ENCODE data around the gene WDR45.
A peak's percentile ranks its signal among the peaks of the same experiment; 100 is the strongest.
"Not testable (repeated sequence)": the region's sequence is repeated elsewhere in the genome, so short reads cannot be mapped to it uniquely, and the experiment has no call there.

The WDR45 gene

DNA sequence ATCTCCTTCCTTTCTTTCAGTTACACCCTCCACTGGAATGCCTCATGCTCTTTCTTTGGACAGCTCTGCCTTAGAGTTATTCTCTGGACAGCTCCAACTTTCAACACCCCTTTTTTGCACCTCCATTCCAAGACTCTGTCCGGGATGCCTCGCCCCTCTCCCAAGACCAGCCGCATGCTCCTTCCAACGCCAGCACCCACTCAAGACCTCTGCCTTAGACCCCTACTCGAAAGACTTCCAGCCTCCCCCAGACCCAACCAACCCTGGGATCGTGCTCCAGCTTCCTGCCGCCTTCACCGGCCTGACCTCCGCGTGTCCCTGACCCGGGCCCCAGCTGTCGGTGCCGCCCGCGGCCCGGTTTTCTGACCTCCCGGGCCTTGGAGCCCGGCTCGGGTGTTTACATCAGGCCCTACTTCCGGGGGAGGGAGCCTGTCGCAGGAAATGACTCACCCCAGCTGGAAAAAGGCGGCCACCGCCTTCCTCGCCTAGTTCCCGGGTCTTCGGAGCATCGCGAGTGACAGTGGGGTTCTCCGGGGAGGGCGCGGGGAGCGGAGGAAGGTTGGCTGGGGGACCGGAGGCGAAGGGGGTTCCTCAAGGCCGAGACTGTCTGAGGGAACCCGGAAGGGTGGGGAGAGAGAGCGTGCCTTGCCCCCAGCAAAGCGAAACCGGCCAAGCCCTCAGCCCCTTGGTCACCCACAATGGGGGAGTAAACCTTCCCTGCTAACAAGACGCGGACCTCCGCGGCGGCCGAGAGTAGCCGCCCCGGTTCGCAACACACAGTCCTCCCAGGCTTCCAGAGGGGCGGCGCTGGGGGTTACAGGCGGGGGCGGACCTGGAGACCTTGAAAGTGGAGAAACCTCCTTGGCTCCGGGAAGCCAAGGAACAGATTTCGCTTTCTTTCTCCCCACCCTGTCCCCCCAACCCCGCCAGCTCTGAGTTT lies at the start of gene WDR45:
Gene WDR45 (minus strand): TSS at position 399 of the 940 bp plus-strand sequence. CDS start 1,792 bp downstream, outside the sequence.
- DNase-seq (ENCODE audit: low read depth in 1 of 2, low spot score in 1 of 2) = peak; percentile 33 to 49

DNA sequence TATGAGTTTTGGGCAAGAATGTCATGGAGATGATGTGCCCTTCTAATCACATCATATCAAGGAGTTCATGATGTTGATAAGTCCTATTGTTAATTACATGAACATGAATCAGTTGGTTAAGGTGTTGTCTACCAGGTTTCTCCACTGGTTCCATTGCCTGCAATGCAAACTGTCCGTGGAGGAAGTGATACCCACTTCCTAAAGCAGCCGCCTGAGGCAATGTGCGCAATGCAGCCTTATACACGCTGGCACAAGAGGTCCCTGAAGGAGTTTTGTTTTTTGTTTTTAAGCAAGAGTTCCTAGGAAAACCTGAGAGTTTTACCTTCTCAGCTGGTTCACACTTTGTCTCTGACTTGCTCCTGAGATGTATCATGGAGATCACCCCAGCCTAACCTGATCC lies 49.7 kb upstream of the WDR45 start:
- no peak for DNase-seq (ENCODE audit: low read depth in 1 of 2, low spot score in 1 of 2)

DNA sequence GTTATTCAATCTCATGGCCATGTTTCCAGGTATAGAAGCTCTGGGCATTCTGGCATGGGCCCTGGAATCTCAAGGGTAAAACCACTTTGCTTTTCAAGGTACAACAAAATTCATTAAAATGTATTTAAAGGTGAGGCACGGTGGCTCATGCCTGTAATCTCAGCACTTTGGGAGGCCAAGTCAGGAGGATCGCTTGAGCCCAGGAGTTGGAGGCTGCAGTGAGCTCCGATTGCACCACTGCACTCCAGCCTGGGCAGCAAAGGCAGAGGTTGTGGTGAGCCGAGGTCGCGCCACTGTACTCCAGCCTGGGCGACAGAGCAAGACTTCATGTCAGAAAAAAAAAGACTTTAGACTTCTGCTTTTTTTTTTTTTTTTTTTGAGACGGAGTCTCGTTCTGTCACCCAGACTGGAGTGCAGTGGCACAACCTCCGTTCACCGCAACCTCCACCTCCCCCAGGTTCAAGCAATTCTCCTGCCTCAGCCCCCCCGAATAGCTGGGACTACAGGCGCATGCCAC lies 48.1 kb upstream of the WDR45 start:
- not testable (repeated sequence) for DNase-seq (ENCODE audit: low read depth in 1 of 2, low spot score in 1 of 2)

DNA sequence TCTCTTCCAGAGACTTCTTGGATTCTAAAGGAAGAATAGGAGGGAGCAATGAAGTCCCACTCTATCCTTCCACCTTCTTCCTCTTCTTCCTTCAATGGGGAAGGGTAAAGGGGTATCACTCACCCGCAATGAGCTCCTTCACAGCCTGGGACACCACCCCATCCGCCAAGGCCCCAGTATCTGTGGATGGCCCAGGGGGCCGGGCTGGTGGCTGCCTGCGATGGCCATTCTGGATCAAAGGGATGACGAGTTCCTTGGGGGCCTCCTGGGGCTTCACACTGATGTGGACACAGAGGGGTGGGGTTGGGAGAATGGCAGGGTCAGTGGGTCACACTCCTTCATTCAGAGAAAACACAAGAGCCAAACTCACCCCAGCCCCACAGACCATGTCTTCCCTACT lies 42.8 kb upstream of the WDR45 start:
- DNase-seq (ENCODE audit: low read depth in 1 of 2, low spot score in 1 of 2) = no peak

DNA sequence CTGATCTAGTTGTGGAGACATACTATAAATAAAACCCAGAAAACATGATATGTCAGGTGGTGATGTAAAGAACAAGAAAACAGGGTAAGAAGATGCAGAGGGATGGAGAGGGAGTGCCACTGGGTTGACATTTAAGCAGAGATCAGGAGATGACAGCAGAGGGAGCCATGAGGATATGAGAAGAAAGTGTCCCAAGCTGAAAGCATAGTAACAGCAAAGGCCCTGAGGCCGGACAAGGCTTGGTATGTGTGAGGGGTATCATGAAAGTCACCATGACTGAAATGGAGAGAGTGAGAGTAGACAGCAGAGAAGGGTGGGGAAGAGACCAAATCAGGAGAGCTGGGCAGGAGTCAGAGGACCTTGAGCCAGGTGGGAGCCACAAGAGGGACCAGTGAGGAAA lies 40.4 kb upstream of the WDR45 start:
- DNase-seq (ENCODE audit: low read depth in 1 of 2, low spot score in 1 of 2) = no peak

DNA sequence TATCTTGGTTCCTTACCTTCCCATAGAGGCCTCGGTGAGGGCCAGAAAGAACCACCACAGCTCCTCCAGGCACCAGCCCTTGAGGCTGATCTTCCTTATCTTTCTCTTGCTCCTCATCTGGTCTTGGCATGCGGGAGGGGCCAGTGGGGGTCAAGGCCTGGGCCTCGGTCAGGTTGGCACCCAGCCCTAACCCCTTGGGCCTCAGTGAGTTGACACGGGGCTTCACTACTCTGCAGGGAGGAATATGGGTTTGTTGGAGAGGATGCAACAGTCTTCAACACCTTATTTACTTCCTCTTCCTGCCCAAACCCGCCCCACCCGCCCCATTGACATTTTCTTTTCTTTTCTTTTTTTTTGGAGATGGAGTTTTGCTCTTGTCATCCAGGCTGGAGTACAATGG lies 37.9 kb upstream of the WDR45 start:
- no peak for DNase-seq (ENCODE audit: low read depth in 1 of 2, low spot score in 1 of 2)

DNA sequence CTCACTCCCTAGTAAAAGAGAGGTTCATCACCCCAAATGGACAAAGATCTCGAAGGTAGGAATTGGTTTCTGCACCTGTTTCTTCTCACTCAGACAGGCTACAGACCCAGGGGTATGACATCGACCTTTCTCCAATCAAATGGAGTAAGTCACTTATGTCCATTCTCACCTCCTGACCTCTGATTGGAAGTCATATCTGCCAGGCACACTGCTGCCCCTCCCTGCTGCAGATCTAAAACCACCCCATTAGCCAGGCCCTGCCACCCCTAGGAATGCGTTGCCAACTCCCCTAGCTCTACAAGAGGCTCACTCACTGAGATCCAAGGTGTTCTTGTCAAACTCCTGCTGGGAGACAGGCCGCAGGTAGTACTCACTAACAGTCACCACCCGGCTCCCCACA lies 37.0 kb upstream of the WDR45 start:
- no peak for DNase-seq (ENCODE audit: low read depth in 1 of 2, low spot score in 1 of 2)

DNA sequence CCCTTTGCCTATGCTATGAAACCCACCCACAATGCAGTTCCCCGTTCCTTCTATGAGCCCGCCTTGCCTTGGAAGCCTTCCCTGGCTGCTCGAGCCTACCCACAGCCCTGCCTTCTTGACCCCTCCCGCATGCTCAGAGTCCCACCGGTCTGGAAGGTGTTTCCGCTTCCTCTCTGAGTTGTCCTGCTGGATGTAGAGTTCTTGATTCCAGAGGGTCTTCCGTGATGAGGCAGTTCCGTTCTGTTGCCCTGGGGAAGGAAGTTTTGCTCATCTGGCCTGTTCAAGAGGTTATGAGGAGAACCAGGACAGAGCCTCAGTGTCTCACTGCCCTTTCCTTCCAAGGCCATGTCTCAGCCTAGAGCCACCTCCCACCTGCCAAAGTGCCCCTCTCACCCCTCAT lies 36.4 kb upstream of the WDR45 start:
- no peak for DNase-seq (ENCODE audit: low read depth in 1 of 2, low spot score in 1 of 2)

DNA sequence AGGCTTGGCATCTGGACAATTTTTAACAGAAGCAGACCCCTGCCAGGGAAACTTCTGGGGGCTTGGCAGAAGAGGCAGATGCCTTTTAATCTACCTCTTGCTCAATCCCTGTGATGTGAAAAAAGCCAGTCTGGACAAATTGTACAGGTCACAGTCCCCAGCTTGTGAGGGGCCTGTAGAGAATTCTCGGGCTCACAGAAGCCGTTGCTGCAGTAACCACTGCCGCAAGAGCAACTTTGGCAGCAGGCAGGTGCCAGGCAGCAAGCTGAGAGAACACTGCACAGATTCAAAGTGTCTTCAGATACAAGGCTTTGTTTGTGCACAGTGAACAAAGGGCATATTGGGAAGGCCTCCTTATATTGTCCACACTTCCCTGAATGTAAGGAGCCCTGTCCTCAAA lies 32.1 kb upstream of the WDR45 start:
- DNase-seq (ENCODE audit: low read depth in 1 of 2, low spot score in 1 of 2) = no peak

DNA sequence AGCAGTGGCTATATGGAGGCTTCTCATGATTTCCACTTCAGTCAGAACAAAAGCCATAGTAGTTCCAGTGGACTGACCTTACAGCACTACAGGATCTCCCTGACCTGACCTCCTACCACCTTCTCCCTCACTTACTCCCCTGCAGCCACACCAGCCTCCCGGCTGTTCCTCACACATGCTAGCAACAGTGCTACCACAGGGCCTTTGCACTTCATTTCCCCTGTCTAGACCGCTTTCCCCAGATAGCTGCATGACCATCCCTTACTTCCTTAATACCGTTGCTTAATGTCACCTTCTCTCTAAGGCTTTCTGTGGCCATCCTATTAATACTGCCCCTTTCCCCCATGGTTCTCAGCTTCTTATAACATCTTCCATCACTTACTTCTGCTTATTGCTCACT lies 30.7 kb upstream of the WDR45 start:
- no peak for DNase-seq (ENCODE audit: low read depth in 1 of 2, low spot score in 1 of 2)

DNA sequence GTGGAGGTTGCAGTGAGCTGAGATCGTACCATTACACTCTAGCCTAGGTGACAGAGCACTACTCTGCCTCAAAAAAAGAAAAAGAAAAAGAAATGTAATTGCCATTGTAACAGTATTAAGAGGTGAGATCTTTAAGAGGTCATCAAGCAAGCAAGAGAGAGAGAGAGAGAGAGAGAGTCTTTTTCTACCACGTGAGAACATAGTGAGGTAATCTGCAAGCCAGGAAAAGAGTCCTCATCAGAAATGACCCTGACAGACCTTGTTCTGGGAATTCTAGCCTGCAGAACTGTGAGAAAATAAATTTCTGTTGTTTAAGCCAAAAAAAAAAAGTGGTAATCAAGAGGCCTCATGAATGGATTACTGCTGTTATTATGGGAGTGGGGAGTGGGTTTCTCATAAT lies 29.0 kb upstream of the WDR45 start:
- DNase-seq (ENCODE audit: low read depth in 1 of 2, low spot score in 1 of 2) = no peak

DNA sequence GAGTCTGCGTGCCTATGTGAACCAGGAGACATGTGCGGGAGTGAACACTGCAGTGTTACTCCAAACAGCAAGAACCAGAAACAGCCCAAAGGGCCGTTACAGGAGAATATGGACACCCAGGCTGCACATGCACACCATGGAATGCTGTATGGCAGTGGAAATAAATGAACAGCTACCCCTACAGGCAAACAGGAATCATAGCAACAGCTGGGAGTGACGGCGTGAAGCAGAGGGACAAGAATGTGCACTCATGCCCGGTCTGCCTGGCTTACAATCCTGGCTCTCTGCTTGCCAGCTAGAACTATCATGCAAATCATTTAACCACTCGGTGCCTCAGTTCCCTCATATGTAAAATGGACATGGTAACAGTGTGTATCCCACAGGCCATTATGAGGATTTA lies 27.2 kb upstream of the WDR45 start:
- no peak for DNase-seq (ENCODE audit: low read depth in 1 of 2, low spot score in 1 of 2)

DNA sequence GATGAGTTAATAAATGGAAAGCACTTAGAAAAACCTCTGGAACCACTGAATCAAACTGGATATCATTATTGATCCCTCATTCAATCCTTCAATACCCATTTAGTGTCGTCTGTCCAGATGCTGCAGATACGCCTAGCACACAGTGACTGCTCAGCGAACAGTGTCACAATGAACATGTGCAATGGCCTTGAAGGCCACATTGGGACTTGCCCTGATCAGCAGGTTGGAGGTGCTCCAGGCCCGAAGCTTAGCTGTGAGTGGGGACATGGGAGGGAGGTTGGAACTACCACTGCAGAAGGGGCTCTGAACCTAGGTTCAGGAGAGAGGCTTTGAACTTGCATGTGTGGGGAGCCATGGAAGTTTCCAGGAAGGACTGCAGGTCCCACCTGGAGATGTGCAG lies 26.6 kb upstream of the WDR45 start:
- DNase-seq (ENCODE audit: low read depth in 1 of 2, low spot score in 1 of 2) = no peak

DNA sequence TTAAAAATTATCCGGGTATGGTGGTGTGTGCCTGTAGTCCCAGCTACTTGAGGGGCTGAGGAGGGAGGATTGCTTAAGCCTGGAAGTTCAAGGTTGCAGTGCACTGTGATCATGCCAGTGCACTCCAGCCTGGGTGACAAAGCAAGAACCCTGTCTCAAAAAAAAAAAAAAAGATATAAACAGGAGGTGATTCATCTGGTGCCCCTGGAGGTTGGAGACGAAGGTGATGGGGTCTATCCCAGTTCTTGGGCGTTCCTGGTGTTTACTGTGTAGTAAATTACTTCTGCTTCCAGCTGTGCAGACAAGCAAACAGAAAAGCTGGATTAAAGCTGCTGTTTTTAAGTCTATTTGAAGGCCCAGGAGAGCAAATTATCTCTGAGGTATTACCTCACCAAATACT lies 23.9 kb upstream of the WDR45 start:
- no peak for DNase-seq (ENCODE audit: low read depth in 1 of 2, low spot score in 1 of 2)

DNA sequence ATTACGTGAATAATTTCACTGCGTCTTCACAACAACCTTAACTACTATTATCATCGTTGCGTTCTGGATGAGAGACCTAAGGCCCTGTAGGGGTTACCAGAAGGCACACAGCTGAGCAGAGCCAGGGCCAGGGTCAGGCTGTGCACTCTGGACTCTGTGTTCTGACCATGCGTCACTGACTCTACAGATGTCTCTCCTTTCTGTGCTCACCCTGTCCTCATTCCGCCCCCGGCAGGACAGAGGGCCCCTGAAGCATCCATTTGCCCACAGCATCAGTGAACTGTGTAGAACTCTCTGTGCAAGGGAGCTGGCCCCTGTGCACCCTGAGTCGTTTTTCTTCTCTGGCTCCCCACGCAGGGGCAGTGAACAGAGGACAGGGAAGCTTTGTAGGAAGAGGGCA lies 22.5 kb upstream of the WDR45 start:
- no peak for DNase-seq (ENCODE audit: low read depth in 1 of 2, low spot score in 1 of 2)

DNA sequence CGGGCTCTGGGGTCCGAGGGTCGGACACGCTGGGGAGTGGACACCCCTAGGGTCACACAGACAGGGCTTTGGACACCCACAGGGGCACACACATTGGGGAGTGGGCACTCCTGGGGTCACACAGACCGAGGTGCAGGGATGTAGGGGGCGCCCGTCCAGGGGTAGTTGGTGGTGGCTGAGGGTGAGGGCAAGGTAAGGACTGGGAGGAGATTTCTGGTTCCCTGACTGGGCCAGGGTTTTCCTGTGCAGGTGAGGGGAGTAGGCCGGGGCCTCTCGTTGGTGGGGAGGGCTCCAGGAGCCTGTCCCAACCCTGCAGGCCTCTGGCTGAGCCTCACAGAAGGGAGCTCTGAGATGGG lies 21.9 kb upstream of the WDR45 start:
- DNase-seq (ENCODE audit: low read depth in 1 of 2, low spot score in 1 of 2) = no peak

DNA sequence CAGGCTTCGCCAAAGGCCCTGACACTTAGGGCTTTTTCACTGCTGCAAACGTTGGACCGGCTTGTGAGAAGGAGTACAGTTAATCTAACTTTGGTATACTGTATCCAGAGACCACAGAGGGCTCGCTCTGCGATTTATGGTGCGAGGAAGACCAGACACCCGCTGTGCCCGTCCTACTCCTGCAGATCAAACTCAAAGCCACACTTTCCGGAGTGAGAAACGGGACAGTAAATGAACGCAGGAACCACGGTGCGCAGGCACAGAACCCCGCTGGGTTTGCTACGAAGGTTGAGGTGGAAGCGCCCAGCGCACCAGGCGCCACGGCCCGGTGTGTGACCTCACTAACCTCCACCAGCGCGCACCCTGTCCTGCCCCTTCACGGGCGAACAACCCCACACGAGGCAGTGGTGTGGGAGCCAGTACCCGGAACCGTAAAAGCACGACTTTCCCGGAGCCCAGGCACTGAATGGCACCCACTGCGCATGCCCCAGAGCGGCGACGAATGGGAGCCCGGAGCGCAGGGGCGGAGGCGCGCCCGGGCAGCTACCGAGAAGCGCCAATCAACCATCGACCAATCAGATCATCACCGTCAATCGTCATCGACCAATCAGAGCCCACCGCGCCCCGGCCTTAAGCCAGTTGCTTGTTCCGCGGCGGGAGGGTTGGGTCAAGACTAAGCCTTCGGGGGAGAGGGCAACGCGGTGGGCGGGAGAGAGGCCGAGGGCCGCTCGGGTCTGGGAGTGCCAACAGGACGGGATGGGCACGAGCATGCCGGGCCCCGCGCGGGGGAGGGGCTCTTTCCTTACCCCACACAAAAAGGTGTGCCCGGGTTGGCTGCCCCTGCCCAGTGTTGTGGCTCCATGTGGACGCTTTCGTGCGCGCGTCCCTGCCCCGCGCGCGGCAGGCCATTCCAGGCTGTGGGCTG lies 21.3 kb upstream of the WDR45 start:
- DNase-seq (ENCODE audit: low read depth in 1 of 2, low spot score in 1 of 2) = peak; percentile 61 to 83

DNA sequence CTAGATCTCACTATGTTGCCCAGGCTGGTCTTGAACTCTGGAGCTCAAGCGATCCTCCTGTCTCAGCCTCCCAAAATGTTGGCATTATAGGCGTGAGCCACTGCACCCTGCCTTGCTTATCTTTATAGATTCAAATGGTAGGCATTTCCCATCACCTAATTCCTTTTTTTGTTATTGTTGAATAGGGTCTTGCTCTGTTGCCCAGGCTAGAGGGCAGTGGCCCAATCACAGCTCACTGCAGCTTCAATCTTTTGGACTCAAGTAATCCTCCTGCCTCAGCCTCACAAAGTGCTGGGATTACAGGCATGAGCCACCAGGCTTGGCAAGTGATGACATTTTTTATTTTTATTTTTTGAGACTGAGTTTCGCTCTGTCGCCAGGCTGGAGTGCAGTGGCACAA lies 16.7 kb upstream of the WDR45 start:
- DNase-seq (ENCODE audit: low read depth in 1 of 2, low spot score in 1 of 2) = no peak

DNA sequence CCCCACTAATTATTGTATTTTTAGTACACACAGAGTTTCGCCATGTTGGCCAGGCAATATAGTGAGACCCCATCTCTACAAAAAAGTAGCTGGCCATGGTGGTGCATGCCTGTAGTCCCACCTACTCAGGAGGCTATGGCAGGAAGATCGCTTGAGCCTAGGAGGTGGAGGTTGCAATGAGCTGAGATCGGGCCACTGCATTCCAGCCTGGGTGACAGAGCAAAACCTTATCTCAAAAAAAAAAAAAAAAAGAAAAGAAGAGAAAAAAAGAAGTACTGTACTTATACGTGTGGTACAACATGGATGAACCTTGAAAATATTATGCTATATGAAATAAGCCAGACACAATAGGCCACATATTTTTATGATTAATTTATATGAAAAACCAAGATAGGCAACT lies 9.9 kb upstream of the WDR45 start:
- no peak for DNase-seq (ENCODE audit: low read depth in 1 of 2, low spot score in 1 of 2)

DNA sequence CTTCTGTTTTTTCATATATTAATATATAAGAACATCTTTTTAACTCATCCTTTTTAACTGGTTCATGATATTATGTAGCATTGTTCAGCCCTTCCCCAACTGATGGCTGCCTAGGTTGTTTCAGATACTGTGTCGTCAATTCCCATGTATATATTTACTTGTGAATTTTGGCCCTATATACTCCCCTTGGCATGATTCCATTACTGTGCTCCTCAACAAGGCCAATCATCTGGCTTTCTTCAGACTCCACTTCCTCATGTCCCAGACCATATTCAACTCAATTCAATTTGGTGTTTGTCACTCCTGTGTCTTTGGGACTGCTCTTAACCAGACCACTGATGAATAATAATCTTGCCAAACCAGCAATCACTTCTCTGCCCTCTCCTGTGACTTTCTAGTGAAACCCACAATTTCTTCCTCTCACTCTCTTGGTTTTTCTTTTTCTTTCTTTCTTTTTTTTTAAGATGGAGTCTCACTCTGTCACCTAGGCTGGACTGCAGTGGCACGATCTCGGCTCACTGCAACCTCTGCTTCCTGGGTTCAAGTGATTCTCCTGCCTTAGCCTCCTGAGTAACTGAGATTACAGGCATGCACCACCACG lies 2.7 kb upstream of the WDR45 start:
- no peak for DNase-seq (ENCODE audit: low read depth in 1 of 2, low spot score in 1 of 2)

DNA sequence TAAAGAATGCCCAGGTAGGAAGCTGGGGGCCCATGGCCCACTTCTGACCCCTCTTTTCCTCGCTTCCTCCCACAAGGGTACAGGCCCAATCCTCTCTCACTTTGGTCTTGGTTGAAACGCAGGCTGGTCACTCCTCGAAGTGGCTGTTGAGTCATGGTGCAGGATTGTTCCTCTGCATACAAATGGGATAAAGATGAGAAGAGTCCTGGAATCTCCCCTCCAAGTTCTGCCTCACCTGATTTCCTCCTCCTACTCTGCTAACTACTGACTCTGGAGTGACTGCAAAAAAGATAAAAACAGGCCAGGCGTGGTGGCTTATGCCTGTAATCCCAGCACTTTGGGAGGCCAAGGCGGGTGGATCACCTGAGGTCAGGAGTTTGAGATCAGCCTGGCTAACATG lies 1.7 kb downstream of the WDR45 start:
- no peak for DNase-seq (ENCODE audit: low read depth in 1 of 2, low spot score in 1 of 2)

DNA sequence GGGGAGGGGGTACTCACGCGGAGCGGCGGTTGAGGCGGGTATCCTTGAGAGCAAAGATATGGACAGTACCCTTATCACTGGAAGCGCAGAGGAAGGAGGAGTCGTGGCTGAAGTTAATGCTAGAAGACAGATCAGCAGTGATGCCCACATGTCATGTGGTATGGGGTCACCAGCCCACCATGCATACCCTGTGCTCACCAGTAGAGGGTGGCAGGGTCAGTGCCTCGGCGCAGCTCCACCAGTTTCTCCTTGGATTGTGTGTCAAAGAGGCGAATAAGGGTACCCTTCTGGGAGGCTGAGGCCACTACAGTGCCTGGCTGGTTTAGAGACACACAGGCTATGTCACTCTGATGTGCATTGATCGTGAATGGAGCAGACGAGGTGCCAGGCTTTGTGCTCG lies 4.3 kb downstream of the WDR45 start:
- no peak for DNase-seq (ENCODE audit: low read depth in 1 of 2, low spot score in 1 of 2)

All from activated CD4-positive, alpha-beta T cell treated with anti-CD3 and anti-CD28 coated beads, Interleukin-2, amount 50 U/mL, for 24 hours (primary cell).